ENCODE data around the gene RSPH4A. TPM values are rescaled to one million over a fixed set of nuclear protein-coding genes. Genes with fewer than 3 reads are reported as not detected.
A peak's percentile ranks its signal among the peaks of the same experiment; 100 is the strongest.
"Not testable (repeated sequence)": the region's sequence is repeated elsewhere in the genome, so short reads cannot be mapped to it uniquely, and the experiment has no call there.

RSPH4A gene
- polyA plus RNA-seq, 1 donor = 0.70 TPM

- Histone ChIP-seq H3K27me3 (ENCODE audit: control insufficient read depth, insufficient read depth, low read length) (no peaks in the 10 kb centered on the region), H3K36me3 (ENCODE audit: control insufficient read depth, insufficient read depth, low read length) (peaks cover 29% of the 10 kb centered on the region), H3K4me1 (ENCODE audit: control insufficient read depth, insufficient read depth, low read length) (no peaks in the 10 kb centered on the region), H3K9me3 (ENCODE audit: control insufficient read depth, low read depth, low read length) (no peaks in the 10 kb centered on the region), H3K4me3 (ENCODE audit: low read length) (no peak overlapping the region), H3K27ac (ENCODE audit: low read length) (no peak overlapping the region)
- DNase-seq = no peak
- WGBS (ENCODE audit: insufficient coverage, low lambda C conversion rate) = no CpG with 5 or more reads among the region's 1 CpG
Measured at GRCh38 chr6:116579143-116579542, 37.1 kb upstream of the RSPH4A start.

- DNase-seq = no peak
- Histone ChIP-seq H3K4me3 (ENCODE audit: low read length) (no peak overlapping the region), H3K36me3 (ENCODE audit: control insufficient read depth, insufficient read depth, low read length) (peaks cover 27% of the 10 kb centered on the region), H3K27ac (ENCODE audit: low read length) (no peak overlapping the region), H3K9me3 (ENCODE audit: control insufficient read depth, low read depth, low read length) (no peaks in the 10 kb centered on the region), H3K4me1 (ENCODE audit: control insufficient read depth, insufficient read depth, low read length) (no peaks in the 10 kb centered on the region), H3K27me3 (ENCODE audit: control insufficient read depth, insufficient read depth, low read length) (no peaks in the 10 kb centered on the region)
- 90% methylated on average over 2 of the region's 2 CpGs for WGBS (ENCODE audit: insufficient coverage, low lambda C conversion rate)
Measured at GRCh38 chr6:116580198-116580597, 36.1 kb upstream of the RSPH4A start.

- Histone ChIP-seq H3K27me3 (ENCODE audit: control insufficient read depth, insufficient read depth, low read length) (no peaks in the 10 kb centered on the region), H3K4me3 (ENCODE audit: low read length) (no peak overlapping the region), H3K27ac (ENCODE audit: low read length) (no peak overlapping the region), H3K4me1 (ENCODE audit: control insufficient read depth, insufficient read depth, low read length) (no peaks in the 10 kb centered on the region), H3K36me3 (ENCODE audit: control insufficient read depth, insufficient read depth, low read length) (peaks cover 24% of the 10 kb centered on the region), H3K9me3 (ENCODE audit: control insufficient read depth, low read depth, low read length) (no peaks in the 10 kb centered on the region)
- DNase-seq = no peak
Measured at GRCh38 chr6:116586276-116586675, 30.0 kb upstream of the RSPH4A start.

GRCh38 chr6:116586738-116587137 is 29.5 kb upstream of the RSPH4A start:
- H3K27ac ChIP-seq (ENCODE audit: low read length) = no peak overlapping the region
- 100% methylated on average over 1 of the region's 2 CpGs for WGBS (ENCODE audit: insufficient coverage, low lambda C conversion rate)
- H3K9me3 ChIP-seq (ENCODE audit: control insufficient read depth, low read depth, low read length) = no peaks in the 10 kb centered on the region
- no peak for DNase-seq
- no peaks in the 10 kb centered on the region for H3K4me1 ChIP-seq (ENCODE audit: control insufficient read depth, insufficient read depth, low read length)
- no peaks in the 10 kb centered on the region for H3K27me3 ChIP-seq (ENCODE audit: control insufficient read depth, insufficient read depth, low read length)
- no peak overlapping the region for H3K4me3 ChIP-seq (ENCODE audit: low read length)
- peaks cover 28% of the 10 kb centered on the region for H3K36me3 ChIP-seq (ENCODE audit: control insufficient read depth, insufficient read depth, low read length)

- WGBS (ENCODE audit: insufficient coverage, low lambda C conversion rate) = 100% methylated on average over 3 of the region's 3 CpGs
- Histone ChIP-seq H3K4me3 (ENCODE audit: low read length) (no peak overlapping the region), H3K4me1 (ENCODE audit: control insufficient read depth, insufficient read depth, low read length) (no peaks in the 10 kb centered on the region), H3K9me3 (ENCODE audit: control insufficient read depth, low read depth, low read length) (no peaks in the 10 kb centered on the region), H3K27ac (ENCODE audit: low read length) (no peak overlapping the region), H3K27me3 (ENCODE audit: control insufficient read depth, insufficient read depth, low read length) (no peaks in the 10 kb centered on the region), H3K36me3 (ENCODE audit: control insufficient read depth, insufficient read depth, low read length) (peaks cover 30% of the 10 kb centered on the region)
- no peak for DNase-seq
Measured at GRCh38 chr6:116595247-116595646, 21.0 kb upstream of the RSPH4A start.

- WGBS (ENCODE audit: insufficient coverage, low lambda C conversion rate) = no CpG with 5 or more reads among the region's 4 CpGs
- Histone ChIP-seq H3K9me3 (ENCODE audit: control insufficient read depth, low read depth, low read length) (no peaks in the 10 kb centered on the region), H3K27ac (ENCODE audit: low read length) (no peak overlapping the region), H3K36me3 (ENCODE audit: control insufficient read depth, insufficient read depth, low read length) (peaks cover 25% of the 10 kb centered on the region), H3K27me3 (ENCODE audit: control insufficient read depth, insufficient read depth, low read length) (no peaks in the 10 kb centered on the region), H3K4me1 (ENCODE audit: control insufficient read depth, insufficient read depth, low read length) (no peaks in the 10 kb centered on the region), H3K4me3 (ENCODE audit: low read length) (no peak overlapping the region)
- DNase-seq = no peak
Measured at GRCh38 chr6:116596815-116597214, 19.5 kb upstream of the RSPH4A start.

- H3K27ac ChIP-seq (ENCODE audit: low read length); H3K9me3 ChIP-seq (ENCODE audit: control insufficient read depth, low read depth, low read length); DNase-seq; H3K27me3 ChIP-seq (ENCODE audit: control insufficient read depth, insufficient read depth, low read length); H3K36me3 ChIP-seq (ENCODE audit: control insufficient read depth, insufficient read depth, low read length); H3K4me3 ChIP-seq (ENCODE audit: low read length); H3K4me1 ChIP-seq (ENCODE audit: control insufficient read depth, insufficient read depth, low read length): not testable (repeated sequence)
- WGBS (ENCODE audit: insufficient coverage, low lambda C conversion rate) = no CpG with 5 or more reads among the region's 3 CpGs
Measured at GRCh38 chr6:116603916-116604315, 12.4 kb upstream of the RSPH4A start.

GRCh38 chr6:116604868-116605267 is 11.4 kb upstream of the RSPH4A start:
- not testable (repeated sequence) for H3K9me3 ChIP-seq (ENCODE audit: control insufficient read depth, low read depth, low read length); H3K27ac ChIP-seq (ENCODE audit: low read length); H3K4me3 ChIP-seq (ENCODE audit: low read length); DNase-seq; H3K4me1 ChIP-seq (ENCODE audit: control insufficient read depth, insufficient read depth, low read length); H3K27me3 ChIP-seq (ENCODE audit: control insufficient read depth, insufficient read depth, low read length); H3K36me3 ChIP-seq (ENCODE audit: control insufficient read depth, insufficient read depth, low read length)
- 100% methylated on average over 1 of the region's 3 CpGs for WGBS (ENCODE audit: insufficient coverage, low lambda C conversion rate)

- no peaks in the 10 kb centered on the region for H3K4me1 ChIP-seq (ENCODE audit: control insufficient read depth, insufficient read depth, low read length)
- DNase-seq = no peak
- no peak overlapping the region for H3K27ac ChIP-seq (ENCODE audit: low read length)
- H3K4me3 ChIP-seq (ENCODE audit: low read length) = no peak overlapping the region
- WGBS (ENCODE audit: insufficient coverage, low lambda C conversion rate) = 100% methylated on average over 1 of the region's 4 CpGs
- no peaks in the 10 kb centered on the region for H3K9me3 ChIP-seq (ENCODE audit: control insufficient read depth, low read depth, low read length)
- H3K36me3 ChIP-seq (ENCODE audit: control insufficient read depth, insufficient read depth, low read length) = no peaks in the 10 kb centered on the region
- H3K27me3 ChIP-seq (ENCODE audit: control insufficient read depth, insufficient read depth, low read length) = peaks cover 2% of the 10 kb centered on the region
Measured at GRCh38 chr6:116605935-116606334, 10.3 kb upstream of the RSPH4A start.

GRCh38 chr6:116611056-116611455 is 5.2 kb upstream of the RSPH4A start:
- WGBS (ENCODE audit: insufficient coverage, low lambda C conversion rate) = 100% methylated on average over 1 of the region's 4 CpGs
- Histone ChIP-seq H3K27me3 (ENCODE audit: control insufficient read depth, insufficient read depth, low read length) (peaks cover 8% of the 10 kb centered on the region), H3K9me3 (ENCODE audit: control insufficient read depth, low read depth, low read length) (no peaks in the 10 kb centered on the region), H3K4me3 (ENCODE audit: low read length) (no peak overlapping the region), H3K4me1 (ENCODE audit: control insufficient read depth, insufficient read depth, low read length) (no peaks in the 10 kb centered on the region), H3K36me3 (ENCODE audit: control insufficient read depth, insufficient read depth, low read length) (no peaks in the 10 kb centered on the region), H3K27ac (ENCODE audit: low read length) (no peak overlapping the region)
- DNase-seq = no peak

- no peak for DNase-seq
- WGBS (ENCODE audit: insufficient coverage, low lambda C conversion rate) = no CpG with 5 or more reads among the region's 16 CpGs
- H3K27ac ChIP-seq (ENCODE audit: low read length) = no peak overlapping the region
Measured at GRCh38 chr6:116616737-116617053, 416 bp downstream of the RSPH4A start.

More at GRCh38 chr6:116616737-116617053, 416 bp downstream of the RSPH4A start:
- peaks cover 6% of the 10 kb centered on the region for H3K4me1 ChIP-seq (ENCODE audit: control insufficient read depth, insufficient read depth, low read length)
- peaks cover 26% of the 10 kb centered on the region for H3K27me3 ChIP-seq (ENCODE audit: control insufficient read depth, insufficient read depth, low read length)
- peak overlapping the region; percentile 54 for H3K4me3 ChIP-seq (ENCODE audit: low read length)
- H3K9me3 ChIP-seq (ENCODE audit: control insufficient read depth, low read depth, low read length) = no peaks in the 10 kb centered on the region
- no peaks in the 10 kb centered on the region for H3K36me3 ChIP-seq (ENCODE audit: control insufficient read depth, insufficient read depth, low read length)
